Measurements from ENCODE around the gene RDM1.

DNA sequence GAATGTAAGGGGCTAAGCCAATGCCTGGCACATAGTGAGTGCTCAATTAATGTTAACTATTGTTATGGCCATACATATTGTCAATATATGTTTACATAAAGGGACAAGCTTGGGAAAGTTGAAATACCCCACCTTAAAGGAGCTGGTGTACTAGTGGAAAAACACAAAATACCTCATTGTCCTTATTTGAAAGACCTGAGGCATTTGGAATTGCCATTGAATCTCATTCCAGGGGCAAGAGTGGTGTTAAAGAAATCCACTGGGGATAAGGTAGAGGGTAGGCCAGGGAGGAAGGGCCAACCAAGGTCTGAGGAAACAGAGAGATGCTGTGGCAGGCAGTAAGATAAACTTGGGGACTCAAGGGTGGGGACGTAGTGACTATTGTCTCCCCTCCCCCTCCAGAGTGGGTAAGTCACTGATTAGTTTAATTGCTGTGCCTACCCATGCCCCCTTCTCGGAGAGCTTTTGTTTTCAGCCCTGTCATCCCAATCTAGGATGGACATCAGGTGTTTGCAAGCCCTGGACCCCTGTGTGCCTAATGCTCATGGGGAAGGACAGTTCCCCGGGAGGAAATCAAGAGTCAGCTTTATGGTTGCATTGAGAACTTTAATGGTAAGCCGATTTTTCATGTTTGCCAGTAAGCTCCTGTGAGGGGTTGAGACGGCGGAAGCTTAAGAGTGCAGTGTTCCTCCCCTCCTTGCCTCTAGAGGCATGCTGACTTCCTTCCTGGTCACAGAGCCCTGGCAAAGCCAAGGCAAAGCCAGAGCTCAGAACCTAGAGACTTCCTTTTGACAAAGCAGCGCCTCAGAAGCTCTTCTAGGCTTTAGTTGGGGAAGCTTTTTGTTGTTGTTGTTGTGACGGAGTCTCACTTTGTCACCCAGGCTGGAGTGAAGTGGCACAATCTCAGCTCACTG, 59.4 kb downstream of the RDM1 start:
- TF ChIP-seq, protein P1, sequence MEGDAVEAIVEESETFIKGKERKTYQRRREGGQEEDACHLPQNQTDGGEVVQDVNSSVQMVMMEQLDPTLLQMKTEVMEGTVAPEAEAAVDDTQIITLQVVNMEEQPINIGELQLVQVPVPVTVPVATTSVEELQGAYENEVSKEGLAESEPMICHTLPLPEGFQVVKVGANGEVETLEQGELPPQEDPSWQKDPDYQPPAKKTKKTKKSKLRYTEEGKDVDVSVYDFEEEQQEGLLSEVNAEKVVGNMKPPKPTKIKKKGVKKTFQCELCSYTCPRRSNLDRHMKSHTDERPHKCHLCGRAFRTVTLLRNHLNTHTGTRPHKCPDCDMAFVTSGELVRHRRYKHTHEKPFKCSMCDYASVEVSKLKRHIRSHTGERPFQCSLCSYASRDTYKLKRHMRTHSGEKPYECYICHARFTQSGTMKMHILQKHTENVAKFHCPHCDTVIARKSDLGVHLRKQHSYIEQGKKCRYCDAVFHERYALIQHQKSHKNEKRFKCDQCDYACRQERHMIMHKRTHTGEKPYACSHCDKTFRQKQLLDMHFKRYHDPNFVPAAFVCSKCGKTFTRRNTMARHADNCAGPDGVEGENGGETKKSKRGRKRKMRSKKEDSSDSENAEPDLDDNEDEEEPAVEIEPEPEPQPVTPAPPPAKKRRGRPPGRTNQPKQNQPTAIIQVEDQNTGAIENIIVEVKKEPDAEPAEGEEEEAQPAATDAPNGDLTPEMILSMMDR (IDR thresholded peaks at IDR 0.05), result no peak
- TF ChIP-seq, protein P2, sequence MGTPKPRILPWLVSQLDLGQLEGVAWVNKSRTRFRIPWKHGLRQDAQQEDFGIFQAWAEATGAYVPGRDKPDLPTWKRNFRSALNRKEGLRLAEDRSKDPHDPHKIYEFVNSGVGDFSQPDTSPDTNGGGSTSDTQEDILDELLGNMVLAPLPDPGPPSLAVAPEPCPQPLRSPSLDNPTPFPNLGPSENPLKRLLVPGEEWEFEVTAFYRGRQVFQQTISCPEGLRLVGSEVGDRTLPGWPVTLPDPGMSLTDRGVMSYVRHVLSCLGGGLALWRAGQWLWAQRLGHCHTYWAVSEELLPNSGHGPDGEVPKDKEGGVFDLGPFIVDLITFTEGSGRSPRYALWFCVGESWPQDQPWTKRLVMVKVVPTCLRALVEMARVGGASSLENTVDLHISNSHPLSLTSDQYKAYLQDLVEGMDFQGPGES (IDR thresholded peaks at IDR 0.05; ENCODE audit: low read depth, low read length), result no peak
- no peak for TF ChIP-seq POLR2AphosphoS5 (IDR thresholded peaks at IDR 0.05; ENCODE audit: low read depth, low read length)
- TF ChIP-seq RAD21 (IDR thresholded peaks at IDR 0.05; ENCODE audit: low read length), result no peak
- no peak for TF ChIP-seq TEAD4 (IDR thresholded peaks at IDR 0.05; ENCODE audit: borderline replicate concordance, insufficient read depth)
- TF ChIP-seq EZH2phosphoT487 (IDR thresholded peaks at IDR 0.05; ENCODE audit: borderline replicate concordance, low read depth), result no peak
- TF ChIP-seq ELF1 (IDR thresholded peaks at IDR 0.05), result no peak
- no peak for TF ChIP-seq YY1 (IDR thresholded peaks at IDR 0.05; ENCODE audit: low read depth)
- no peak for TF ChIP-seq JUND (IDR thresholded peaks at IDR 0.05)
- TF ChIP-seq SMC3 (IDR thresholded peaks at IDR 0.05; ENCODE audit: low read depth, low read length), result no peak
